ENCODE data around the gene SSBP4.

SSBP4 gene

DNA sequence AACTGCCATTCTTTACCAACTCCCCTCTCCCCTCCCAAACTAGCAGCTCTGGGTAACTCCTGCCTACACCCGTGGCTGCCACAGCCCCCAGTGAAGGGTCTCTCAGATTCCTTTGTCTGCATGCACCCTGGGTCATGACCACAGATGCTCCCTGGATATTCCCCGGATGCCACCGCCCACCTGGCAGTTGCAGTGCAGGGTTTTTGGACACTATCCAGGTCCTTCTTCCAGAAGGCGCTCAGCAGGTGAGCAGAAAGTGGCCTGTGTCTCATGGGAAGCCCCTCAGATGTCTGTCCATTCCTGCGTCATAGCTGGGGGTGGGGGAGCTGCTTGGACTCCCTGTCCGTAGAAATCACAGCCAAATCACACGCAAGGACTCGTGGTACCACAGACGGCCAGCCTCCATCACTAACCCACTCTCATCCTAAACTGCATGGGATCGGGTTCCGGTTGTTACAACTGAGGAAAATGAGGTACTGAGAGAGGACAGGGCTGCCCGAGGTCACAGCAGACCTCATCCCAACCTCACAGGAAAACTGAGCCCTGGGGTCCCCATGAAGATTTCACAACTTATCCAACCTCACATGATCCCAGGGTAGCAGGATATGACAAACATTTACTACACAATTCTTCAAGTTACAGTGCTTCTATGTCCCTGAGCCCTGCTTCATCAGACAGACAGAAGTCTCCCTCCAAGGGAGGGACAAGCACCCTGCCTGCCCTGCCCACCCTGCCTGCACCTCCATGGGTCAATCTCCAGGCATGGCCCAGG is 64.1 kb downstream of the SSBP4 start:
- 92 to 95% methylated on average over 6 to 9 of the region's 12 CpGs for WGBS, 2 experiments (ENCODE audit: insufficient coverage in 2 of 2)
- Histone ChIP-seq H3K4me1 (ENCODE audit: control insufficient read depth, insufficient read depth, low read length, poor library complexity, severe bottlenecking) (peaks cover 26% of the 10 kb centered on the region), H3K9me3 (ENCODE audit: control insufficient read depth, low read length) (peaks cover 5% of the 10 kb centered on the region), H3K4me3 (ENCODE audit: extremely low read depth, insufficient read depth, low read length, poor library complexity, severe bottlenecking) (no peak overlapping the region), H3K27ac (ENCODE audit: low read depth, low read length, severe bottlenecking) (no peak overlapping the region), H3K36me3 (ENCODE audit: control insufficient read depth, insufficient read depth, low read length) (no peaks in the 10 kb centered on the region)

All from mesodermal cell (in vitro differentiated cells).